Measurements from ENCODE around the gene HOXC11. TPM values are rescaled to one million over a fixed set of nuclear protein-coding genes. Genes with fewer than 3 reads are reported as not detected.

HOXC11 gene
- total RNA-seq, 1 experiment from 2014 or later, result 2.2 TPM

DNA sequence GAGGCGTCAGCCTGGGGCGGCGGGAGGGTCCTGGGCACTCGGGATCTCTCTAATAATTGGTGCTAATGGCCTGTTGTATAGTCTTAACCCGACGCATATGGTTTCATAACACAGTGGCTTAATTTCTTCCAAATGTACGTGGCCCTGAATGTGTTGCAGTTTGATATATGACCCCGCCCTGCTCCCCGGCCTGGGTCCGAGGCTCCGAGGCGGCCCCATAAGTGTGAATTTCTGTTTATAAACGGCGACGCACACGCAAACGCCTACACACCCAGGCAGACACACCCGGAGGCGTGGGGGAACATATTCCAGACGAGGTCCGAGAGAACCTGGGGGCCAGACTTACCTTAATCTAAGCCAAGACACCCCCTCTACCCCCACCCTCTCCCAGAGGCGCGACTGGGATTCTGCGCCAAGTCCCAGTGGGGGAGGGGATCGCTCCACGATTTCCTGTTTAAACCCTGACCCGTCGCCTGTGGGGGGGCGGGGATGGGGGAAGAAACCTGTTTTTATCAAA, 45.6 kb downstream of the HOXC11 start:
- Histone ChIP-seq H3K9me3 (no peaks in the 10 kb centered on the region), H3K27me3 (replicated peaks; ENCODE audit: control insufficient read depth, insufficient read depth, low read length) (no peaks in the 10 kb centered on the region), H3K4me1 (peaks cover 24% of the 10 kb centered on the region), H3K4me3 (ENCODE audit: low read depth, low read length) (peak overlapping the region; percentile 58), H3K36me3 (ENCODE audit: control insufficient read depth, insufficient read depth, low read length) (no peaks in the 10 kb centered on the region)
- intact Hi-C loops (cut with micrococcal nuclease; ENCODE audit: unreplicated experiment), result loop anchor here (5.0 kb wide), 1 partner anchor 41 kb away; no protein-coding TSS in a partner anchor
- peak overlapping the region; percentile 83 for H3K27ac Mint-ChIP-seq (ENCODE audit: unreplicated experiment)
- no peaks in the 10 kb centered on the region for H3K27me3 Mint-ChIP-seq (ENCODE audit: insufficient read depth, unreplicated experiment)
- TF ChIP-seq, protein P1, sequence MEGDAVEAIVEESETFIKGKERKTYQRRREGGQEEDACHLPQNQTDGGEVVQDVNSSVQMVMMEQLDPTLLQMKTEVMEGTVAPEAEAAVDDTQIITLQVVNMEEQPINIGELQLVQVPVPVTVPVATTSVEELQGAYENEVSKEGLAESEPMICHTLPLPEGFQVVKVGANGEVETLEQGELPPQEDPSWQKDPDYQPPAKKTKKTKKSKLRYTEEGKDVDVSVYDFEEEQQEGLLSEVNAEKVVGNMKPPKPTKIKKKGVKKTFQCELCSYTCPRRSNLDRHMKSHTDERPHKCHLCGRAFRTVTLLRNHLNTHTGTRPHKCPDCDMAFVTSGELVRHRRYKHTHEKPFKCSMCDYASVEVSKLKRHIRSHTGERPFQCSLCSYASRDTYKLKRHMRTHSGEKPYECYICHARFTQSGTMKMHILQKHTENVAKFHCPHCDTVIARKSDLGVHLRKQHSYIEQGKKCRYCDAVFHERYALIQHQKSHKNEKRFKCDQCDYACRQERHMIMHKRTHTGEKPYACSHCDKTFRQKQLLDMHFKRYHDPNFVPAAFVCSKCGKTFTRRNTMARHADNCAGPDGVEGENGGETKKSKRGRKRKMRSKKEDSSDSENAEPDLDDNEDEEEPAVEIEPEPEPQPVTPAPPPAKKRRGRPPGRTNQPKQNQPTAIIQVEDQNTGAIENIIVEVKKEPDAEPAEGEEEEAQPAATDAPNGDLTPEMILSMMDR (IDR thresholded peaks at IDR 0.05; ENCODE audit: insufficient read depth in 1 of 2, low read depth in 1 of 2, low read length in 1 of 2, severe bottlenecking in 1 of 2, unreplicated experiment in 1 of 2), result no peak
- DNase-seq, result no peak
- no peaks in the 10 kb centered on the region for H3K9me3 Mint-ChIP-seq (ENCODE audit: unreplicated experiment)
- CTCF ChIA-PET, result no interaction called here
- POLR2A ChIA-PET, result no interaction called here
- BruUV-seq (replicated peaks), result TSS peak; percentile 22
- H3K4me3 Mint-ChIP-seq (ENCODE audit: unreplicated experiment), result peak overlapping the region; percentile 98
- peaks cover 21% of the 10 kb centered on the region for H3K4me1 Mint-ChIP-seq (ENCODE audit: low read depth, unreplicated experiment)
- peaks cover 6% of the 10 kb centered on the region for H3K36me3 Mint-ChIP-seq (ENCODE audit: insufficient read depth, unreplicated experiment)

GRCh38 chr12:54019091-54019811, 46.3 kb downstream of the HOXC11 start:
- H3K4me1 Mint-ChIP-seq (ENCODE audit: low read depth, unreplicated experiment), result peaks cover 14% of the 10 kb centered on the region
- no peaks in the 10 kb centered on the region for H3K36me3 ChIP-seq (ENCODE audit: control insufficient read depth, insufficient read depth, low read length)
- H3K9me3 Mint-ChIP-seq (ENCODE audit: unreplicated experiment), result no peaks in the 10 kb centered on the region
- ChIA-PET CTCF (no interaction called here), POLR2A (no interaction called here)
- H3K4me1 ChIP-seq, result peaks cover 22% of the 10 kb centered on the region
- peaks cover 6% of the 10 kb centered on the region for H3K36me3 Mint-ChIP-seq (ENCODE audit: insufficient read depth, unreplicated experiment)
- H3K27ac Mint-ChIP-seq (ENCODE audit: unreplicated experiment), result peak overlapping the region; percentile 4
- intact Hi-C loops (cut with micrococcal nuclease; ENCODE audit: unreplicated experiment), result loop anchor here (5.0 kb wide), 1 partner anchor 42 kb away; no protein-coding TSS in a partner anchor
- no peak overlapping the region for H3K4me3 ChIP-seq (ENCODE audit: low read depth, low read length)
- H3K27me3 Mint-ChIP-seq (ENCODE audit: insufficient read depth, unreplicated experiment), result no peaks in the 10 kb centered on the region
- no peak overlapping the region for H3K4me3 Mint-ChIP-seq (ENCODE audit: unreplicated experiment)
- DNase-seq, result no peak
- H3K27me3 ChIP-seq (replicated peaks; ENCODE audit: control insufficient read depth, insufficient read depth, low read length), result no peaks in the 10 kb centered on the region
- no peaks in the 10 kb centered on the region for H3K9me3 ChIP-seq
- BruUV-seq (replicated peaks), result no TSS peak
- TF ChIP-seq, protein P1 (IDR thresholded peaks at IDR 0.05; ENCODE audit: insufficient read depth in 1 of 2, low read depth in 1 of 2, low read length in 1 of 2, severe bottlenecking in 1 of 2, unreplicated experiment in 1 of 2), result no peak

DNA sequence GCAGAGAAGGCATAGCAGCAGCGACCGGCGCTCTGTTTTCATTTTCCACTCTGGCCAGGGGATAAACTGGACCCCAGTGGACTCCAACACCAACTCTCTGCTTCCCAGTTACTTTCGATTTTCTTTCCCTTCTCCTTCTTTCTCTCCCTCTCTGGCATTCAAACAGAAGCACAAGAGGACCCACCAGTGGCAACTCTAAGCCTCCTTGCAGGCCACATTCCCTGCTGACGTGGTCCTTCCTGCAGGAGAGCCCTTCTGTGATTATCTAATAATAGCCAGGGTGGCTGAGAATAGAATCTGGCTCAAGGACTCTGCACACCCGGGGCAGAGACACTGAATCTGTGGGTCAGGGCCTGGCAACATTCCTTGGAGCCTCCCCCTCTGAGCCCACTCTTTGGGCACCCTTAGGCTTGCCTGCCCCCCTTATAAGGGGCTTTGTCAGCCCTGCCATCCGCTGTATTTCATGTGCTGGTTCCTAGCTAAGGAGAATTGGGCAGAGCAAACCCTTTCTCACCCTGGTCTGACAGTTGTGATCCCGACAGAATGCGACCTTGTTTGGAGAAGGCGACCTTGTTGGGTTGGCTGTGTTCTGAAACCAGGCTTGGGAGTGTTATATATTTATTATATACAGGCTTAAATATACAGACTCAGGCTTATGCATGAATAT, 47.1 kb downstream of the HOXC11 start:
- Histone ChIP-seq H3K4me3 (ENCODE audit: low read depth, low read length) (no peak overlapping the region), H3K36me3 (ENCODE audit: control insufficient read depth, insufficient read depth, low read length) (no peaks in the 10 kb centered on the region), H3K4me1 (peaks cover 19% of the 10 kb centered on the region), H3K9me3 (no peaks in the 10 kb centered on the region), H3K27me3 (replicated peaks; ENCODE audit: control insufficient read depth, insufficient read depth, low read length) (no peaks in the 10 kb centered on the region)
- H3K27ac Mint-ChIP-seq (ENCODE audit: unreplicated experiment), result peak overlapping the region; percentile 4
- no peaks in the 10 kb centered on the region for H3K9me3 Mint-ChIP-seq (ENCODE audit: unreplicated experiment)
- peaks cover 6% of the 10 kb centered on the region for H3K36me3 Mint-ChIP-seq (ENCODE audit: insufficient read depth, unreplicated experiment)
- no peaks in the 10 kb centered on the region for H3K27me3 Mint-ChIP-seq (ENCODE audit: insufficient read depth, unreplicated experiment)
- ChIA-PET CTCF (no interaction called here), POLR2A (no interaction called here)
- peak overlapping the region; percentile 9 for H3K4me3 Mint-ChIP-seq (ENCODE audit: unreplicated experiment)
- TF ChIP-seq, protein P1 (IDR thresholded peaks at IDR 0.05; ENCODE audit: insufficient read depth in 1 of 2, low read depth in 1 of 2, low read length in 1 of 2, severe bottlenecking in 1 of 2, unreplicated experiment in 1 of 2), result no peak
- intact Hi-C loops (cut with micrococcal nuclease; ENCODE audit: unreplicated experiment), result loop anchor here (5.0 kb wide), 1 partner anchor 43 kb away; no protein-coding TSS in a partner anchor
- peaks cover 14% of the 10 kb centered on the region for H3K4me1 Mint-ChIP-seq (ENCODE audit: low read depth, unreplicated experiment)
- DNase-seq, result no peak
- BruUV-seq (replicated peaks), result no TSS peak
